ENCODE measurements around the gene NAV2. TPM values are rescaled to one million over a fixed set of nuclear protein-coding genes. Genes with fewer than 3 reads are reported as not detected.

The NAV2 gene
- total RNA-seq, 1 donor from 2014 or later = 13.7 TPM

DNA sequence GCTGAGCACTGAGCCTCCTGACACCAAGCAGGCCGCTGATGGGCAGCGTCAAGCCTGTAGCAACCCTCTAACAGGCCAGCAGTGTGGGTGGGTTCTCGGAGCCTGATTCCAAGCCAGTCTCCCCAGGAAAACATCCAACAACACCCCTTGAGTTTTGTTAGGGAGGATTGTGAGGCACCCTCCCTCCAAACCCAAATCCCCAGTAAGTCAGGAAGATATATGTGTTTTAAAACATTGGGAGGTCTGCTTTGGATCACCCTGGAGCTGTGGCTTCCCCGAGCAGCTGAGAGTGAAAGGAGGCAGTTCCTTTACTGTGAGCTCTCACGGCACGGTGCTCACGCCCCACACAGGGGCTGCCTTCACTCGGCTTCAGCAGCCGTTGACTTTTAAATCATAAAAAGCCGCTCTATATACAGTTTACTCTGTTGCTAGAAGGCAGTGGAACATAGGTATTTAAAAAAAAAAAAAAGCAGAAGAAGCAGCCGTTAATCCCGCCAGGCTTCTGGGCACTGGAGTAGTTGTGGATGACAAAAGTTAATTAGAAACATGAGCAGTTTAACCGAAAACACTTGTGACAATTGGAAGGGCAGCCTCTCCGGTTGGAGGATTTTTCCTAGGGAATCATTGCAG is 218.6 kb downstream of the NAV2 start:
- peak; percentile 83 for DNase-seq

DNA sequence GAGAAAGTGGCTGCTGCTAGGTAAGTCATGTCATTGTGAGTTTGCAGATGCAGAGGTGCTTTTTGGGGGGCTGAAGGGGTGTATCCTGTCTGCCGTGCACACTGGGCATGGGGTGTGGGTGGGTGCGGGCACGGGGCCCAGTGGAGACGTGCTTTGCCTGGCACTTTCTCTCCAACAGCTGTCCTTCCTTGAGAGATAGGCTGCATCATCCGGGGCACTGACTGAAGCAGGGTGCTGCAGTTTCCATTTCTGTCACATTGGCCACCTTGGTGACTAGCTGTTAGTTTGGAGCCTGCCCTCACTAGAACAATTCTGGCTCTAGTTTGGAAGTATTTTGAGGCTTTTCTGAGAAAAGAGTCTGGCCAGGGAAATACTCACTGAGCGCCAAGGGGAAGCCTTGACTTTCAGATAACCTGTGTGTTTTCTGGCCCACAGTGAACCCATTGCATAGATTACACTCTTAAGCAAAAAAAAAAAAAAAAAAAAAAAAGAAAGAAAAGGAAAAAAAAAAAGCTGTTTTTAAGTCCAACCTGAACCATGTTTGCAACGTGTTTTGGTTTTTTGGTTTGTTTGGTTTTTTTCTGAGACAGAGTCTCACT is 219.2 kb downstream of the NAV2 start:
- DNase-seq = no peak

DNA sequence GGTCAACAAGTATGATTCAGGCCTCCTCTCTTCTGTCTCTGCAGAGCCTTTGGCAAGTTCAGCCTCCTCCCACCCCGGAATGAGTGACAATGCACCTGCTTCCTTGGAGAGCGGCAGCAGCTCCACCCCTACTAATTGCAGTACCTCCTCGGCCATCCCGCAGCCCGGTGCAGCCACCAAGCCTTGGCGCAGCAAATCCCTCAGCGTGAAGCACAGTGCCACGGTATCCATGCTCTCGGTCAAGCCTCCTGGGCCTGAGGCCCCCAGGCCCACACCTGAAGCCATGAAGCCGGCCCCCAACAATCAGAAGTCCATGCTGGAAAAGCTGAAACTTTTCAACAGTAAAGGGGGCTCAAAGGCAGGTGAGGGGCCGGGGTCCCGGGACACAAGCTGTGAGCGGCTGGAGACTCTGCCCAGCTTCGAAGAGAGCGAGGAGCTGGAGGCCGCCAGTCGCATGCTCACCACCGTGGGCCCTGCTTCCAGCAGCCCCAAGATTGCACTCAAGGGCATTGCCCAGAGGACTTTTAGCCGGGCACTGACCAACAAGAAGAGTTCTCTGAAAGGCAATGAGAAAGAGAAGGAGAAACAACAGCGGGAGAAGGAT is 220.6 kb downstream of the NAV2 start:
- no peak for DNase-seq

DNA sequence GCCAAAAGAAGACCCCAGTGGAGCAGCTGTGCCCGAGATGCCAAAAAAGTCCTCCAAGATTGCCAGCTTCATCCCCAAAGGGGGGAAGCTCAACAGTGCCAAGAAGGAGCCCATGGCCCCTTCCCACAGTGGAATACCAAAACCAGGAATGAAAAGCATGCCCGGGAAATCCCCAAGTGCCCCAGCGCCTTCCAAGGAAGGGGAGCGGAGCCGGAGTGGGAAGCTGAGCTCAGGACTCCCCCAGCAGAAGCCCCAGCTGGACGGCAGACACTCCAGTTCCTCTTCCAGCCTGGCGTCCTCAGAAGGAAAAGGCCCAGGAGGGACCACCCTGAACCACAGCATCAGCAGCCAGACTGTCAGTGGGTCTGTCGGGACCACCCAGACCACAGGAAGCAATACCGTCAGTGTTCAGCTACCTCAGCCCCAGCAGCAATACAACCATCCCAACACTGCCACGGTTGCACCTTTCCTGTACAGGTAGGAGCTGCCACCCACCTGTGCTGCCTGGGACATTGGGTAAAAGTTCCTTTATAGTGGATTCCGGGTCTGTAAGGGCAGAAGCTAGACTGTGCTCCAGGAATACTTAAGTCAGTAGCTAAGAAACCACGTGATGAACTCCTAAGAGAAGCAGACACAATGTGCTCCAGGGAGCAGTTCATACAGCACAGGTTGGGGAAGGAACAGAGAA is 221.3 kb downstream of the NAV2 start:
- DNase-seq = no peak

DNA sequence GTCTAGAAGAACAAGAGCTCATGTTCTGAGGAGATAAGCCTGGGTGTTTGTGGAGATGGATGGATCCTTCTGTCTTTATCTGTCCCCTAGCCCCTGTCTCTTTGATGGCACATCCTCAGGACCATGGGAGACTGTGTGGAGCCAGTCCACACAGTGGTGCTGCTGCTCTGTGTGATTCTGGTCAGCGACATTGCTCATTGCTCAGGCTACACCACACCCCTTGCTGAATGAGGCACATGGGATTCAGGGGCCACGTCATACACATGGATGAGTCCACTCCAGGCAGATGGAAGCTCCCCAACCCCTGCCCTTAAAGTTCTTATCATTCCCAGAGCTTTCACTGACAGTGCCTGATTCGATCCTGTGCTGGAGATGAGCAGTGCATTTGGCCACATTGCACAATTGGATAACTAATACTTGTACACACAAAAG is 222.2 kb downstream of the NAV2 start:
- no peak for DNase-seq

DNA sequence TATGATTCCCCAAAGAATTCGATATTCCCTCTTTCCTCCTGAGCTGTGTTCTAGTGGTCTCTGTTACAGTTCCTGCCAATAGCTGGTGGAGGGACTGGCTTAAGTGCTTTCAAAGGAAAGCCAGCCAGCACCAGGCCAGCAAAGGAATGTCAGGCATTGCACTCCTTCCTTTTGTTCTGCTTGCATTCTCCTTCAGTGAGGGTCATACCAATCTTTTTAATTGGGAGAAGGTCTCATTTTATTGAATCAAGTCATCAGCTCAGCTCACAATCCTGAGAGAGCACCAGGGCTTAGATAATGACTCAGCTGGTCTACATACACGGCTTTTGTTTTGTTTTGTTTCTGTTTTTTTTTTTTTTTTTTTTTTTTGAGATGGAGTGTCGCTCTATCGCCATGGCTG is 222.9 kb downstream of the NAV2 start:
- DNase-seq = no peak

DNA sequence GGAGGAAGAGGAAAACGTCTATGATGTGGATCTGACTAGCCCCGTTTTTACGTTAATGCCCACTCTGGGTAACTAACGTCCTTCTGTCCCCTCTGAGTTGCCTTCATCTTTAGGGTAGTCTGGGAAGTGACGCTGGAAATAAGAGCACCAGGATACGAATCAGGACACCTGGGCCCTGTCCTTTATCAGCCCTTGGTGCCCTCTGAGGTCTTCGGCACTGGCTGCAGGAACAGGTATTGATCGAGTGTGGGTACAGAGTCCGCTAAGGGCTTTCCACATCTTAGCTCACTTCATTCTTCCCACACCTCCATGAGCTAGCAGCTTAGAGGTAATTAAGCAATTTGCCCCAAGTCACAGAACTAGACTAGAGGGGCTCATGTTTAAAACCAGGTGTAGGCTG is 223.8 kb downstream of the NAV2 start:
- no peak for DNase-seq

DNA sequence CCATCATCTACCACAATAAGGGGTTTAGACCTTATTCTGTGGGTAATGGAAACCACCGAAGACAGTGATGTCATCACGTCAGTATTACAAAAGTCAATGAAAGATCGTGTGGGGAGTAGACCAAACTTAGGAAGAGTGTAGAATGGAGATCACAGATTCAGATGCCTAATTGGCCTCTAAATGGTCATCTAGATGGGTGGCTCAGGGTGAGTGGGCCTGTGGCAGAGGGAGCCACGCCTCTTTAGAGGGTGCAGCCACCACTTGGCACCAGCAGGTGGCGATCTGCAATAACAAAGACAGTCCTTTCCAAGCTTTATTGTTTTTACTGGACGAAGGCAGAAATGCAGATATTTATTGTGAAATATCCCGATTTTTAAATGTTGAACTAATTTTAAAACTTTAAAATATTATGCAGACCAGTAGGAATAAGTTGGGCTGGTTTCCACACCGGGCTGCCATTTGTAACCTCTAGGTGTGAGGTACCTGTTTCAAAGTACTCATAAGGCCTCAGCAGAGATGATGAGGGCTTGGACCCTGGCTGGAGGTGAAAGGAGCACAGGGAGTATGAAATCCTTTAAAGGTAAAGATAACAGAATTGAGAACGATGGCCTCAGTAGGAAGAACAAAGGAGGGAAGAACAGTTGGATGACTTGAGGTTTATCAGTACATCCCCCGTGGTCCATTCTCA is 225.7 kb downstream of the NAV2 start:
- DNase-seq = peak; percentile 55

DNA sequence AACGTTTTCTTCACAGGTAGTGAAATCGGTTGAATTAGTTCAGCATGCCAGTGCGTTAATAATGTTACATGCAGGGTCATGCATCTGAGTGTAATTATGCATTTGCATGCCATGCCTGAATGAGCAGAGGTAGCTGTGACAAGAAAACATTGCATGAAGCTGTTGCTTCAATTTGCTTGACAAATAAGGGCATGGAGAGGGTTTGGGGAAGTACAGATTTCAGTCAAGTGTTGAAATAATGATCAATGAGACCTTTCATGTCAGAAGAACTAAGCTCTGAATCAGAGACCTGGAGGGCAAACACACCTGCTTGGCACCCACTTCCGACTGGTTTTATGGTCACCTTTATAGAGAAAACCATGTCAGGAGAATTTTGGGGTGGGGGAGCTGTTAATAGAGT is 226.2 kb downstream of the NAV2 start:
- no peak for DNase-seq

DNA sequence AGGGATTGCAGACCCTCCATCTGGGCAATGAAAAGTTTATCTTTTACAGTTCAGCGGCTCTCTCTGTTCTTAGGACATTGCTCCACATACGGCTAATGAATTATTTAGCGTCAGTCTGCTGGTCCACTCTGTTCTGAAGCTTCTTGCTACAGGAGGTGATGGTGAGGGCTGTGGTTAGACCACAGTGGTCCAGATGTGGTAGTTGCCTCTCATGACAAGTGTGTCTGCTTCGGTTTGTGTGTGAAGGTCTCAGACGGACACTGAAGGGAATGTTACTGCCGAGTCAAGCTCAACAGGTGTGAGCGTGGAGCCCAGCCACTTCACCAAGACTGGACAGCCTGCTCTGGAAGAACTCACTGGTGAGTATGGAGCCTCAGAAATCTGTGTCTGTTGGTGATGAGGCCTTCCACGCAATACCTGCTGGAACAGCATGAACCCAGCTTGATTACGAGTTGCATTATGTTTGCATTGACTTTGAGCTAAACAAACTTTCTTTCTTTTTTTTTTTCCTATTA is 226.8 kb downstream of the NAV2 start:
- DNase-seq = no peak

DNA sequence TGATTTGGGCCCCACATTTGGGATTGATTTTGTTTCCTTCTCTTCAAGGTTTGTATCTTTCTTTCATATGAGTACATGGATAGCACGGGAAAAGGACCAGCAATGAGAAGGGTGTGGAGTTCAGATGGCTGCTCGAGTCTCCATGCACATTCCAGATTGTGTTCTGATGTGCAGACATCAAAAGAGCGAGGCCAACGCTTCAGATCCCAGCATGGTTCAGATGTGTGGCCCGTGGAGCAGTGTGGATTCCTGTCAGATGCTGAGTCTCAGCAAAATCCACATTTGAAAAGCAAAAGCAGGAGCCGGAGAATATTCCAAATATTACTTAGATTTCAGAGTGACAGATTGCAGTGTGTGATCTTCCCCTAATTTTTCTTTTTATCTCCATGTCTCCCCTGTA is 228.2 kb downstream of the NAV2 start:
- no peak for DNase-seq

DNA sequence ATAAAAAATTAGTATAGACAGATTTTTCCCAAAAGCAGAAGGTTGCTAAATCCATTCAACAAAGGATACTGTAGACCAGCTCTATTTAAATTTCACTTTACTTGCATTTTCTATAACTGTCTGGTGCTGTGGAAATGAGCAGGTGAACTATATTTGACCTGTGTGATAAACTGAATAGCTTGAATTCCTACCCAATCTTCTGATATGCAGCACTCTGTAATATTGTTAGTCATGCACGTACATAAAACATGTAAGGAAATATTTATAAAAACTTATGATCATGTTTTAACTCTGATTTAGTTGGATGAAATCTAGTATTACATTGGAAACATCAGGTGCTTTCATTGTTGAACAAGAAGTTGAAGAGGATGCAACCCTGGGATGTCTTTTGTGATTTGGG is 234.0 kb downstream of the NAV2 start:
- no peak for DNase-seq

DNA sequence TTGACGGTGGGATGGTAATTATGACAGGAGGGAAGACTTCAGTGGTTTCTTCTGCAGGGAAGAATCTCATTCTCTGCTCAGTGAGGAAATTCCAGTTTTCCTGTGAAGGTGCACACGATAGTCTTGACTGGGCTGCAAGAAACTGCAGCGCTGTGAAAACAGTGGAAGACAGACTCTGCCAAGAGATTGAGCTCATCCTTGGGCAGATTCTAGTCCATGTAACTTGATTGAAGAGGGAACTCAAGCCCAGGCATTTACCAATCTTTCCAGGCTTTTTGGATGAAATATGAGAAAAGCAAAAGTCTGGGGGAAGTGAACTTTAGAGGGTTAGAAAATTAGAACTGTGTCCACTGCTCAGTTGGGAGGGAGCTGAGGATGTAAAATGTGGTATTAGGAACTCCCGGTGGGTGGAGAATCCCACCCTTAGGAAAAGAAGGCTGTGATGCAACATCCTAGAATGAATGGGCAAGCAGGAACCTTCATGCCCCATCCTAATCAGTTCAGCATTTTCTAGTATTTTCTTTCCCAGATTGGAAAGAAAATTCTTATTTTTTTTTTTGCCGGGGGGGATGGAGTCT is 235.0 kb downstream of the NAV2 start:
- no peak for DNase-seq

DNA sequence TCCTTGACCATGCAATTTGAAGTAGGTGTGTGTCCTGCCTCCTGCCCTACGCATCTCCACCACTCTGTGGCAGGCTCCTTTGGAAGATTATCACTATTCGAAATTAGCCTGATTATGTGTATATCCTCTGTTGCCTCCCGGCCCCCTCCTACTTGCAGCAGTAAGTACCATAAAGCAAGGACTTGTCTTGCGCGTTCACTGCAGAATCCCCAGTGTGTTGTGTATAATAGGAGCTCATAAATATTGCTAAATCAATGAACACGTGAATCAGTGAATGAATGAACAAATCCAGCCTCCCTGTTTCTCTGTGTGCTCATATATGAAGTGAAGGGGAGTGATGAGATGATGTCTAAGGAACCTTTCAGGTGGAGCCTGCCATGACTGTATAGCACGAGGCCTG is 237.0 kb downstream of the NAV2 start:
- DNase-seq = no peak

DNA sequence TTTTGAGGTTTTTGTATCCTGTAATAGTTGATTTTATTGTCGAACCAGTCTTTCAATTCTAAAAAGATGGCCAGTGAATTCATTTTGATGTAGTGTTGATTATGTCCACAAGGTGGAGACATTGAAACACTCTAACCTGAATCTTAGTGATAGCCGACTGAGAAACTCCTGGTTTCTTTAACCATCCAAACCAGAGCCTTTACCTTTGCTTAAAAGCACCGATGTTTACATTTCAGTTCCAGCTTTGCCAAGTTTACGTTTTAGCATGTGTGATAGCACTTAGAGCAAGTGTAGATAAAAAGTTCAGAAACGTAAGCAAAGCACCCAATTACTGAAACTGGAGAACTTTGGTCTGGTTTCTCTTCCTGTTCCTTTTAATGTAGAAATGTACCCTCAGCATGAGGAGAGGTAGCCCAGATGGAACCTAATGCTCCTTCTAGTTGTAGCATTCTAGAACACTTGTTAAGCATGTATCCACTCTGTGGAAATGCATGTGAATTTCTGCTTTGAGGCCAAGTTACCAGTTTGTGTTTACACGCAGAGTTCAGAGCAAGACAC is 239.0 kb downstream of the NAV2 start:
- DNase-seq = peak; percentile 86

DNA sequence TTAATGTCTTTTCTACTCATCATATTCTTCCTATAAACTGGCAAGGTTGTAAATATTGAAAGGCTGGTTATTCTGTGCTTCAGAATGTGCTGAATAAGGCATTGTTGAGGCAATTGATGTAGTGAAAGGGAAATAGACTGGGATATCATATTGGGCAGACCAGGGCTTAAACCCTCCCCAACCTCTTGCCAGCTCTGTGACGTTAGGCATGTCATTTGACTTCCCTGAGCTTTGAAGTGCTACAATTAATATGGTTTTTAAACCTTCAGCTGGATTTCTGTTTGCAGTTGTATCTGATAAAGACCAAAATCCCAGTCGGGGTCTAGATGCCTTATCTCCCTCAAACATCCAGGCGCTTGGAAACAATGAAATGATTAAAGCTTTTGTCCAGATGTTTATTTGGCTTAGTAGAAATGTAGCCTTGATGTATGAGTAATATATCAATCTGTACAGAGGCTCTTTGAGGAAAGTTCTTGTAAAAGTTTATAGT is 239.5 kb downstream of the NAV2 start:
- DNase-seq = no peak

DNA sequence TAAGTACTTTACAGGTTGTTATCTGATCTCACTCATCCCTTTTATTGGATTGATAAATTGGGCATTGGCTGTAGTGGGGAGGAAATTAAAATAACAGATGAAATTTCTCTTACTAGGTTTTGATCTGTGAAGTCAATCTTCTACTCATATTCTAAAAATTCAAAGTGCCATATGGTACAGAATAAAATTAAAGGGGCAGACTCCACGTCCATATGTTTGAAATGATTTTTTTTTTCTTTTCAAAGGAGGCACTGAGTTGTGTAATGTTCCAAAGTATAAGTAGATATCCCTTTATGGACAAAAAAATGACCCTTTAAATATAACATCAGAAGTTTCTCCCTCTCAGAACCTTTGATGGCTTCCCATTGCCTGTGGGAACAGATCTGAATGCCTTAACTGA is 240.3 kb downstream of the NAV2 start:
- DNase-seq = no peak

DNA sequence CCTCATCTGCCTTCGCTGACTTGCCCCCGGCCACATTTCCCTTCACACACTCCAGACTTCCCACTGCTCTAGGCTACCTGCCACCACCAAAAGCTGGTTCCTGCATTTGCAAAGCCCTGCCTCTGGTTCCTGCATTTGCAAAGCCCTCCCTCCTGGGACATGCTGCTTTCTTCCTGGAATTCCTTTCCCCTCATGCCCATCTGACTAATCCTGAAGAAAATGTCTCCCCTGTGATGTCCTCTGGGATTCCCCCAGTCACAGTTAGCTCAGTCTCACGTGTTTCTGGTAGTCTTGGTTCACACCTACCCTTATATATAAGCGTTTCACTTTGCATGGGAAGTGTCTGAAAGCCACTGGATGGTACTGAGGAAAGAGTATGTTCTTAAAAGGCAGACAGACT is 240.7 kb downstream of the NAV2 start:
- no peak for DNase-seq

DNA sequence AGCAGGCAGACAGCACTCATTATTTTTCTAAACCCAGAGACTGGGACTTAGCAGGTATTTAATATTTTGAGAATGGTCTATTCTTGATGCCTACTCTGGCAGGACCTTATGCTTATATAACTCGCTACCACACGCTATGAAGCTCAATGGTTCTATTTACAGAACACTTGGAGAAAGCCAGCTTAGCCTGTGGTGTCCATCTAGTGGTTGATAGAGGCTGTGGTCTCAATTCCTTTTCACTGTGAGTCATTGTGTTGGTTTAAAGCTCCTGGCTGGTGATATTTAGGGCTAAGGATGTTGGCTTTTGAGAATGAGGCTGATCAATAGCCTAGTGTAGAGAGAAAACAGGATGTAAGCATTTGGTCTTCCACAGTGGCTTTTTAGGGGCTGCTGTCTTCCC is 241.3 kb downstream of the NAV2 start:
- peak; percentile 57 for DNase-seq

DNA sequence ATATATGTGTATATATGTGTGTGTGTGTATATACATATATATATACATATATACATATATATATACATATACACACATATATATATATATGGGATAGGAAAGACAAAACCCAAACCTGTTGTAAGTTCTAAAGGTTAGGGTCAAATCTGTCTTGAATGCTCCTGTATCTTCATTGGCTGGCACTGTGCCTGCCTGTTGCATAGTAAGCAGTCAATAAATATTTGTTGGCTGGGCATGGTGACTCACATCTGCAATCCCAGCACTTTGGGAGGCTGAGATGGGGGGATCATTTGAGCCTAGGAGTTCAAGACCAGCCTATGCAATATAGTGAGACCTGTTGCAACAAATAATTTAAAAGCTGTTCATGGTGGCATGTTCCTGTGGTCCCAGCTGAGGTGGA is 242.3 kb downstream of the NAV2 start:
- DNase-seq = no peak

DNA sequence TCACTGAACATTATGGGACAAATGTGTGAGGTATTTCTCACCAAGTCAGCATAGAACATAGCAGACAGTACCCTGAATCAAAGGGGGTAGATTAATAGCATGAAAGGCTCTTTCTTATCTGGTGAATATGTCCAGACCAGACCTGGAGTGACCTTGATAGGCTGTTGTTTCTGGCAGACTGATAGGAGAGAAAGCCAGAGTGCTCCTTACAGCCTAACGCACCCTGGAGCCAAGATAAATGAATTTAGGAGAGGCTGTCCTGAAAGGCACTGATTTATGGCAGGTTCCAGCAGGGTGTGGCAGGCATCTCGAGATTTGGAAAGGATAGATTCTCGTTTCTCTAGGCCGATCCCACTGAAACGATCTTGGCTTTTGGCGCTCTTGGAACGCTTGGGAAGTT is 243.0 kb downstream of the NAV2 start:
- no peak for DNase-seq

DNA sequence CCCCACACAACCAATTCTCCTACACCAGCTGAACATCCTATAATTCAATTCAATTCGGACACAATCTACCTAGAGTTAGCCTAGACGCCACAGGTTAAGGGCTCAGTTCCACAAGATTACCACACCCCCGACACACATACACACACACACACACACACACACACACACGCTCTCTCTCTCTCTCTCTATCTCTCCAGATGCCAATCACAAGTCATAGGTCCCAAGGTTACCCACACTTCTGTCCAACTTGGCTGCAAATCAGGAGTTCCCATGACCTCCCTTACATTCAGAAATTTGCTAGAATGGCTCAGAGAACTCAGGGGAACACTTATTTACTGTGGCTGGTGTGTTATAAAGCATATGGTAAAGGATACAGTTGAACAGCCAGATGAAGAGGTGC is 243.6 kb downstream of the NAV2 start:
- DNase-seq = no peak

All from tongue (tissue), 2 donors.